Activated gamma-delta T cell (primary cell): ENCODE results near the gene MPP3.
A peak's percentile ranks its signal among the peaks of the same experiment; 100 is the strongest.
"Not testable (repeated sequence)": the region's sequence is repeated elsewhere in the genome, so short reads cannot be mapped to it uniquely, and the experiment has no call there.

Experiments
- DNase-seq: peaks from one replicate; lab custom pipeline; 2025; lab: John Stamatoyannopoulos, UW

Gene MPP3

DNA sequence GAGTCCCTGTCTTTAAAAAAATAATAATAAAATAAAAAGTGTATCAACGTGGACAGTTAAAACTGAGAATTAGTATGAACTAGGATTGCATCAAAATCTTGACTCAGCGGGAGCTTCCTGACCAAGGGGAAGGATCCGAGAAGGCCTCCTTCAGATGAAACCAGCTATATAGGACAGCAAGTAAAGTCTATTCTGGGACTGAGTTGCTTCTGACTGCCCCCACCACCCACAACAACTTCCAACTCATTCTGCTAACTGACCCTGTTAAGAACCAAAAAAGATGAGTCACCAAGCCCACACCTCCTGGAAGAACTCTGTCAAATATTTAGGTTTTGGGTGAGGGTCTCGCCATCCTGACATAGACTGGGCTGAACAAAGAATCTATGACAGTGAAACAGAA is 24.9 kb downstream of the MPP3 start:
- DNase-seq: no peak

DNA sequence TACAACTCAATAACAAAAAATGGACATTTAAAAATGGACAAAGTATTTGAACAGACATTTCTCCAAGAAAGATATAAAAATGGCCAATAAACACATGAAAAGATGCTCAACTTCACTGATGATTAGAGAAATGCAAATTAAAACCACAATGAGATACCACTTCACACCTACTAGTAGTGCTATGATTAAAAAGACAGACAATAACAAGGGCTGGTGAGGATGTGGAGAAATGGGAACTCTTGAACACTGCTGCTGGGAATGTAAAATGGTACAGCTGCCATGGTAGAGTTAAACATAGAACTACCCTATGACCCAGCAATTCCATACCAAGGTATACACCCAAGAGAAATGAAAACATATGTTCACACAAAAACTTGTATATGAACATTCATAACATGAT is 27.8 kb downstream of the MPP3 start:
- no peak for DNase-seq

DNA sequence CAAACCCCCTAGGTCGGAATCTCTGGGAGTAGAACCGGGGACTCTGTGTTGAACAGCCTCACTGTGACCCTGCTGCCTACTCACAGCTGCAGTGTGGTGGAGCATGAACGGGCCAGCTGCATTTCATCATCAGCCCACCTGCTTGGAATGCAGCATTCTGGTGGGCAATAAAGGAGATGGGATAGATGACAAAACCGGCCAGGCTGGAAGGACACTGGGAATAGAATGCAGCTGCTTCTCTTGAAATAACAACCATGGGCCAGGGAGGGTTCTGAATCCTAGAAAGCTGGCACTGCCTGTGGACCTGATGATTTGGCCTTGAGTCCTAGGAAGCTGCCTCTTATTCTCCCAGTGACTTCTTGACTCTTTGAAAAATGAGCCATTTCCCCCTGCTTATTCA is 29.2 kb downstream of the MPP3 start:
- DNase-seq: no peak

DNA sequence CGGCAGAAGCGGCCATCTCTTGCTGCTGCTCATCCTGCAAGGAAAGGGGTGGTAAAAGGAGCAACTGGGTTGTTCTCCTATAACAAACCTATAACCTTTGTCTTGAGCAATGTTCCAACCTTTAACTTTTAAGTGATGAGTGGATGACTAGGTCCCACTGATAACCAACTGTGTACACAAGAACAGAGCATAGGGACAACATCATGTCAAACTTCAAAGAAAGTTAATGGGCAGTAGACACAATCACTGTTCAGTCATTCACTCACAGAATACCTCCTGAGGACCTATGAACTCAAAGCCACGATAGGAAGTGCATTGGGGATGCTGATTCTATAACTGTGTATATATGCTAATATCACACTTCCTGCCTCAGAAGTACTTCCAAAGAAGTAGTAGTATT is 31.1 kb downstream of the MPP3 start:
- no peak for DNase-seq

DNA sequence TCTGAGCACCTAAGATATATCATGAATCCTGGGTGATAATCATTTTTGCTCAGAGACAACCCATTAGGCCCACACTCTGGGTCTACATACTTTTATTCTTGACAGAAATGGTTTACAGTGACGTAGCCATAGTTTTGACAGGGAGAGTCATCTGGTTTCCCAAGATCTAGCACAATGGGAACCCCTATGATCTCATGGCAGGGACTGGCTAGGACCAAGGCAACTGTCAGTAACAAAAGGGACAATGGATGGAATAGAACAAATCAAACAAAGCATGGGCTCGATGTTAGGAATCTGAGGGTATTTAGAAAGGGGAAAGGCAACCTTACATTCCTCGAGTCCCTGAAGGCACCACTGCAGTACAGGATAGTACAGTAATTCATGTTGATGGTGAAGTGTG is 32.2 kb downstream of the MPP3 start:
- no peak for DNase-seq

DNA sequence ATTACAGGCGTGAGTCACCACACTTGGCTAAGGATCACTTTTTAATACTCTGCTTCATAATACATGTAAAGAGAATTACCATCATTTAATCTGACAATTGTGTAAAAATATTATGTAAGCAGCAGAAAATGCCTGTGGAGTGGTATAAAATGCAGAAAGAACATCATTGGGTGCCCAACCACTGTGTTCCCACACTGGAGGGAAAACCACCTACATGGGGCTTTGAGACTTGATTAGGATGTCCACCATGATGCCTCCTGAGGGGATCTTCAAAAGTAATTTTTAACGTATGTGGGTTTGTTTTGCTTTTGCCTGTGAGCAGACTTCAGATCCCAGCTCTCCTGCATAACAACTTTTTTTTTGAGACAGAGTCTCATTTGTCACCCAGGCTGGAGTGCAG is 33.9 kb downstream of the MPP3 start:
- DNase-seq: no peak

DNA sequence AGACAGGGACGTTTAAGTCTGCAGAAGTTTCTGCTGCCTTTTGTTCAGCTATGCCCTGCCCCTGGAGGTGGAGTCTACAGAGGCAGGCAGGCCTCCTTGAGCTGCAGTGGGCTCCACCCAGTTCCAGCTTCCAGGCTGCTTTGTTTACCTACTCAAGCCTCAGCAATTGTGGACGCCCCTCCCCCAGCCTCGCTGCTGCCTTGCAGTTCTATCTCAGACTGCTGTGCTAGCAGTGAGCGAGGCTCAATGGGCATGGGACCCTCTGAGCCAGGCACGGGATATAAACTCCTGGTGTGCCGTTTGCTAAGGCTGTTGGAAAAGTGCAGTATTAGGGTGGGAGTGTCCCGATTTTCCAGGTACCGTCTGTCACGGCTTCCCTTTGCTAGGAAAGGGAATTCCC is 34.9 kb downstream of the MPP3 start:
- DNase-seq: not testable (repeated sequence)

DNA sequence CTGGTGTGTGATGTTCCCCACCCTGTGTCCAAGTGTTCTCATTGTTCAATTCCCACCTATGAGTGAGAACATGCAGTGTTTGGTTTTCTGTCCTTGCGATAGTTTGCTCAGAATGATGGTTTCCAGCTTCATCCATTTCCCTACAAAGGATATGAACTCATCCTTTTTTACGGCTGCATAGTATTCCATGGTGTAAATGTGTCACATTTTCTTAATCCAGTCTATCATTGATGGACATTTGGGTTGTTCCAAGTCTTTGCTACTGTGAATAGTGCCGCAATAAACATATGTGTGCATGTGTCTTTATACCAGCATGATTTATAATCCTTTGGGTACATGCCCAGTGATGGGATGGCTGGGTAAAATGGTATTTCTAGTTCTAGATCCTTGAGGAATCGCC is 40.3 kb downstream of the MPP3 start:
- DNase-seq: not testable (repeated sequence)

DNA sequence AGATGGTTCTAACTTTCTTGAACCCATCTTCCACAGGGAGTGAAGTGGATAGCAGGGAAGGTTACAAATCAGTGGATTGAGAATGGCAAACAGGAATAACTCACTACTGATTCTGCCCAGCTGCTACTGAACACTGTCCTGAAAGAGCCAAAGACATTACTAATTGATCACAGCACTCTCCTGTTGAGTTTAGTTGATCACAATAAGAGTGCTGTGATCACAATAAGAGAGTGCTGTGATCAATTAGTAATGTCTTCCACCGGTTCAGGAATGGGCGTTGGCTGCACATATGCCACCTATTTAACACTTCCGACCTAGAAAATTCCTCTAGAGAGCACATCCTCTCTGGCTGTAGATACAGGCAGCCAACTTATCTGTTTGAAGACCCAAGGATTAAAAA is 41.4 kb downstream of the MPP3 start:
- no peak for DNase-seq

DNA sequence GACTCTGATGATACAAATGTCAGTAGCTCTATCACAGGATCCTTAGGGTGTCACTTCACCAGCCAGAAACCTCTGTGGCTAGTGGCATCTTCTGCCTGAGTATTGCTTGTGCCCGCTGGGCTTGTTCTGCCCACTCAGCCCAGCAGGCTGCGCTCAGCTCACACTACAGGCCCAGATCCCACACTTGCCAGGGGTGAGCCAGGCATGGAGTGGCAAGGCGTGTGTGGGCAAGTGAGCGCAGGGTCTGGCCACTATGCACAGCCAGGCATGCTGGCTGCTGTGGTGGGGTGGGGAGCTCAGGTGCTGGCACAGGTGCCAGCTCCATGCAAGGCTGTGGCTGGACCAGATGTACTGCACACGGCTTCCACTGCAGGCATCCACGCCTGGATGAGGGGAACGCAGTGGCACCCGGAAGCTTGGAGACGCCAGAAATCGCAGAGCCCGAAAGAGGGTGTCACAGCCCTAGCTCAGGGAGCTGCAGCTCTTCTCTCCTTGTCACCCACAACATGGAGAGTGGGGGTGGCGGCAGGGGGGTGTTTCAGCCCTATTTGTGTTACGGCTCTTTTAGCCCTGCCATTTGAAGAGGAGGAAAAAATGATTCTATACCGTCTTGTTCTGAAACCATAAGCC is 42.5 kb downstream of the MPP3 start:
- DNase-seq: no peak

DNA sequence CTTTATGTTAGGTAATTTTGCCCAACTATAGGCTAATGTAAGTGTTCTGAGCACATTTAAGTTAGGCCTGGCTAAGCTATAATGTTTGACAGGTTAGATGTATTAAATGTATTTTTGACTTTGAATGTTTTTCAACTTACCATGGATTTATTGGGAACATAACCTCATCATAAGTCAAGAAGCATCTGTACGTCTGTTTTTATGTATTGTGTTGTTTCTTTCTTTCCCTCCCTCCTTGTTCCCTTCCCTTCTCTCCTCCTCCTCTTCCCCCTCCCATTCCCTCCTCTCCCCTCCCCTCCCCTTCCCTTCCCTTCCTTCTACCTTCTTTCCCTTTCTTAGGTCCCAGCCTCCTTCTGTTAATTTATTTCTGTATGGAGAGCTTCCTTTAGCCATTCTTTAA is 43.5 kb downstream of the MPP3 start:
- no peak for DNase-seq

DNA sequence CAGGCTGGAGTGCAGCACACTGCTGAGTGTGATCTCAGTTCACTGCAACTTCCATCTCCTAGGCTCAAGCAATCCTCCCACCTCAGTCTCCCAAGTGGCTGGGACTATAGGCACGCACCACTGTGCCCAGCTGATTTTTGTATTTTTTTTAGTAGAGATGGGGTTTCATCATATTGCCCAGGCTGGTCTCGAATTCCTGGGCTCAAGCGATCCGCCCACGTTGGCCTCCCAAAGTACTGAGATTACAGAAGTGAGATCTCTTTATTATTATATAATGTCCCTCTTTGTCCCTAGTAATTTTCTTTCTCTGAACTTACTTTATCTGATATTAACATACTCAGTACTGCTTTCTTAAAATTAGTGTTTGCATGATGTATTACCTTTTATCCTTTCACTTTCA is 44.4 kb downstream of the MPP3 start:
- DNase-seq: no peak

DNA sequence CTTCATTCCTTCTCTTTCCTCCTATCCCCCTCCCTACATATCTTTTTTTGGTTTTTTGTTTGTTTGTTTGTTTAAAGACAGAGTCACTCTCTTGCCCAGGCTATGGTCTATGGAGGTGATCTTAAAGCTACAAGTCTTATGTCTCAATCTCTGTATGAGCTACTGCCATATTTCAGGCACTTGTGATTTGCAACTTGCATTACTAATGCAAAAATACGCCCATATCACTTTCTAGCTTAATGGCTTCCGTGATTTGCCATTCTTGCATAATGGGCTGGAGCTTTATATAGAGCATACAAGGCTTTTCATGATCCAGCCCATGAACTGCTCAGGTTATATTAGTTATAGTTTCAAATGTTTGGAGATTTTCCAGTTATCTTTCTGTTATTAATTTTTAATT is 45.2 kb downstream of the MPP3 start:
- DNase-seq: no peak

DNA sequence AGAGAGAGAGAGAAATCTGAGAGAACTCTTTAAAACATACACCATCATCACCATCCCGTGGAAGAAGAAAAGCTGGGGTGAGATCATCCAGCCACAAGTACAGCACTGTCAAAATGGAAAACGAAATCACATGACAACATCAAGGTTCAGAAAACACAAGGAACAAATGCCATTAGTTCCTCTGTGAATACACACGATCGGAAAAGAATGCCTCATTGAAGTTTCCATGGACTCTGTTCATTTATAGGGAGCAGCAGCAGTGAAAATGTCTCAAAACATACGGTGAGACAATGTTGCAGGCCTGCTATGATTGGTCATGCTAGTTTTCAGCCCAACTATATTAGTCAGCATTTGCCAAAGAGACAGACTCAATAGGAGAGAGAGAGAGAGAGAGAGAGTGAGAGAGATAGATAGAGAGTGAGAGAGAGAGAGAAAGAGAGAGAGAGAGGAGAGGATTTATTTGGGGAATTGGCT is 48.3 kb downstream of the MPP3 start:
- DNase-seq: no peak

DNA sequence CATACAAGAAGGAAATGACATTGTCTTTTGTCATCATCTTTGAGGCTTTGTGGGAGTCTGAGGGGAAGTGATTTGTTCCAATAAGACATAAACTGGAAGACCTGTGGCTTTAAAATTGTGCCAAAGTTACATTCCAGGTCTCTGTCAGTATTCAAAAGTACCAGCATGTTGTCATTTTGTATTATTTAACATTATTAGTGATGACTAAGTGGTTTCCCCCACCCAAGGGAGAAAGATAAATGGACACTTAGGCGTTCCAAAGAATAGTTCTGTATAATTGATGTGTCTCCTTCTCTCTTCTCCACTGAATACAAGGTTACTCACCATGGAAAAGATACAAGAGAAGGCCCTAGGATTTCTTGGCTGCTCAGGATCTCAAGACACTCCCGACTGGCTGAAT is 48.9 kb downstream of the MPP3 start:
- no peak for DNase-seq

DNA sequence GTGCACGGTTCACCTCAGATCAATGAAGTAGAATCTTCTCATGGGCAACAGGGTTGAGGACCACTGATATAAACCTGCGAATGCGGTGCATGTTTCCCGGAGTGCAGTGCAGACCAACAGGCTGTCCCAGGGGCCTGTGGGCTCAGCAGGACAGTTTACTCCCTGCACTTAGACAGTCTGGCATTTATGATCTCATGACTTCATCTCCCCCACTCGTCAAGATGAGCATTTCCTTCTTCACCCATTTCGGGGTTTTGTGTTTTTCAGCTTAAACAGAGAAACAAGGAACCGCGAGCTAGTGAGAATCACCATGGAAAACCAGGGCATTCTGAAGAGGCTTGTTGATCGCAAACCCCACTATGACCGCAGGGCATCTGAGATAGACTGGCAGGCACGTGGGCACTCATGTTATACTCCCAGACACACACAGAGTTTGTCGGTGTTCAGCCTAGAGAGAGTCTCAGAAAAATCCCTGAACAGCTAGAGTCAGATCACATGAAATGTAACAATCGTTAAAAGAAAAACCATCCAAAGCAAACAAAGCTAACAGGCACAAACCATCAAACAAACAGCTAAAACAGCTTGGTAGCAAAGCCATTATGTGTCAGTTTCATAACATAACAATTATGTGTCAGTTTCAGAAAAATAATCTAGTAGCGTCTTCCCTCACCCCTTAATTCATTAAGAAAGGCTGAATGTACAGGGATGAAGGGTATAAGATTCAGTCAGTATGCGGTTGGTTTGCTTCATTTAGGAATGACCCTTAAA is 49.8 kb downstream of the MPP3 start:
- no peak for DNase-seq

DNA sequence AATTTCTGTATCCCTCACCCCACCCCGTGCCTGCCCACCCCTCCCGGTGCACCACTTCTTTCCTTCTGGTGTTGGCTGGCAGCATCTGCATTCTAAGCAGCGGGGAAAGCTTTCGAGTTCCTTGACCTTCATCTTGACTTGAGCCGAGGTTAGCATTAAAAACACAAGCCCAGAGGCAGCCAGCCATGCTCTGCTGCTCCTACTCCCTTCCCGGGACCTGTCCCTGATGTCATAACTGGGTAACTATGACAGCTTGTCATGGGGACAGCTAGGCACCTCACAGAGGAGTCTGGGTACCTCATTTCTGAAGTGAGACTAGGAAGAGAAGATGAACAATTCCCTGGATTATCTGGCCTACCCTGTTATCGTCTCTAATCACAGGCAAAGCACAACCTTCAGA is 52.8 kb downstream of the MPP3 start, which contains the start of gene CFAP97D1:
CFAP97D1 (plus strand) TSS at position 301 of the 400 bp plus-strand sequence; CDS start at position 329, 28 bp downstream.
- DNase-seq: no peak

DNA sequence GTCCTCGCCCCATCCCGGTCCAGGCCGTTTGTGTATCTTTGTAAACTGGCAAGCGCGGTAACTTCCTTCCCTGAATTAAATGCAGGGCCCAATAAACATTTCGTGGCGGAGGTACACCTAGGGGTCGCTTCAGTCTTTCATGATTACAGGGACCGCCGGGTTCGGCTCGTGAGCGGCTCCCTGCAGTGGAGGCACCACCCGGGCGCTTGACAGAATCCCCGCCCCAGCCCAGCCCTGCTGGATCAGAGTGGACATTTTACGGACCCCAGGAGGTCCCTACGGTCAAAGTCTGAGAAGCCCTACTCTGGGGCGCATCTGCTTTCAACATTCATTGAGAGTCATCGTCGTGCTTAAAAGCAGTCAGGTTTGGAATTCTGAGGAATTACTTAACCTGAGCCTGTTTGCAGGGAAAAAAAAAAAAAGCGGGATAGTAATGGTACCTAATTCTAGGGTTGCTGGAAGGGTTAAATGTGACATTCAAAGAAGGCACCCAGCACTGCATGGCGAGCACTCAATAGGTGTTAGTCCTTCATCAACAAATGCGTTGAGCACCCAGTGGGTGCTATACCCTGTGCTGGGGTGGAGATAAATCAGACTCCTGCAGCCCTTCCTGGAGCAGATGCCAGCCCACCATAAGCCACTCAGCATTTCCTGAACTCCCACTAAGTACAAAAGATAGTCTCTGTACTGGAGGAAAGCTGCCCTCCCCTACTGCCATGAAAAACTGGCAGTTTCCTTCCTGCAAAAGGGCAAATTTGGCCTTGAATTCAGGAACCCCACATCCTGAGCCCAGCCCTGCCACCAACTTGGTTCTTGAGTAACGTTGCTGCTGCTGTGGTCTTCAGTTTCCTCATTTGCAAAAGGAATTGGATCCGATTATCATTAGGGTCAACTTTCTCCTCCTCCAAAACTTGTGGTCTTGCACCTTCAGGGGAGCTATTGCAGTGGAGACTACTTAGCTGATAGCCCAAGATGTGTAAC is 53.5 kb downstream of the MPP3 start:
- no peak for DNase-seq

DNA sequence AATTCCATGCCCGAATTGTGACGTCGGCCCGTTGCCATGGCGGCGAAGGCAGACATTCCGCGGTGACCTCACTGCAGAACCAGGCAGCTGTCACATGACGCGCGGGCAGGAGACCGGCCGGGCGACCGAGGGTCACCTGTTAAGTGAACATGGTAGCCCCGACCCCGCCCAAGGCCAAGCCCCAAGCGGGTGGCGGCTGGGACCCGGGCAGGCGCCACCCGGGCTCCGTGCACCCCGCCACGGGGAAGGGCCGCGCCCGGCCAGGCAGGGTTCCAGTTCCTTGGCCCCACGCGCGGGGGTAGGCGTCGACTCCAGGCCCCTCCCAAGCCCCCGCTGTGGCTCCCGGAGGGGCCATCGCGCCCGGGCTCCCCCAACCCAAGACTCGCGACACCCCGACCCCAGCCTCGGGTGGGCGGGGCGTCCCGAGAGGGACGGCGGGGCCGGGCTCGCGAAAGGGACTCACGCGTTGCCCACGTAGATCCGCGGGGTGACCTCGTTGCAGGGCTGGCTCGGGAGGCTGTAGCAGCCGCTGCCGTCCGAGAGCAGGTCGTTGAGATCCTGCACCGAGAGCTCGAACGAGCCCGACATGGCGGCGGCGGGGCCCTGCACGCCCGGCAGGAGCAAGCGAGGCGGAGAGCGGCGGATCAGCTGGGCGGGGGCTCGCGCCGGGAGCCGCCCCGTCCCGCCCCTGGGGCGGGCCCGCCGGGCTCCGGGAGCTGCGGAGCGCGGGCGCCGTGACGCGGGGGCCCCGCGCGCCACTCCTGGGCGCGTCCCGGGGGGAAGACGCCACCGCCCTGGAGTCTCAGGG is 54.4 kb downstream of the MPP3 start, which contains the start of gene DUSP3:
DUSP3 (minus strand) TSS at position 641 of the 808 bp plus-strand sequence; CDS start at position 588, 53 bp downstream.
- peak; percentile 55 for DNase-seq

DNA sequence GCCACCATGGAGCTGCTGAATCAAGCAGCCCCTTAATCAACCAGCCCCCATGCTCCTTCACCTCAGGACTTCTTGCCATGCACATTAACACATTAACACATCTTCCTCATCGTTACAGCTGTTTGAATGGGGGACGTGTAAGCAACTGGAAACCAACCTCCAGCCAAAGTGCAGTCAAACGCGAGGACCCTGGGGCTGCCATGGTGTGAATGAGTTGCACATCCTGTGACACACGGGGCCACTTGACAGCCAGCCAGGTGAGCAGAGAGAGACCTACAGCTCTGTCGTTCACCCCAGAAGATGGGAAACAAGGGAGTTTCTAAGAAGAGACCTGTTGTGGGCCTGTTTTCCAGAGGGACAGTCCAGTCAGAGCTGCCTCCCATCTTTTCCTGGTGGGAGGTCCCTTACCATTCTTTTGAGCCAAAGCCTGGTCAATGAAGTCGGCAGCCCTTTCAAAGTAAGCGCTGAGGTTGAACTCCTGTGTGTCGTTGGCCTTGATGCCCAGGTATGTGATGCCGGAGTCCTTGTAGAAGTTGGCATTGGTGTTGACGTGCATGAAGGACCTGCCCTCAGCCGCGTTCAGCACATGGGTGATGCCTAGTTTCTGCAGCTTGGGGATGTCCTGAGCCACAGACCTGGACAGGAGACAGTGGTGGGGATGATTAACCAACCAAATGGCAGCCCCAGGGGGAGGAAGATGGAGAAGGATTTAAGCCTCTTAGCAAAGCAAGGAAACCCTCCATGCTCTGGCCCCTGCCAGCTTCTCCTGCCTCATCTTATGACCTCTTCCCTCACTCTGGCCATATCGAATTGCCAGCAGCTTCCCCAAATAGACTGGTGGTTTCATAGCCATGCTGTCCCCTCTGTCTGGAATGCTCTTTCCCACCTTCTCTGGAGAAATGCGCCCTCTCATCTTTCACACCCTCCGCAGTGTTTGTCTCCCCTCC is 58.4 kb downstream of the MPP3 start:
- DNase-seq: no peak
